GM21737 (cell line): ENCODE data around the gene PHF2.

ENCODE experiments used
- ATAC-seq: cut with Tn5 transposase; IDR thresholded peaks from one replicate; pipeline ENCODE4 v1.9.1; 2021; ENCODE audit warnings: mild to moderate bottlenecking, moderate library complexity; ENCODE audit not compliant: unreplicated experiment

The PHF2 gene

DNA sequence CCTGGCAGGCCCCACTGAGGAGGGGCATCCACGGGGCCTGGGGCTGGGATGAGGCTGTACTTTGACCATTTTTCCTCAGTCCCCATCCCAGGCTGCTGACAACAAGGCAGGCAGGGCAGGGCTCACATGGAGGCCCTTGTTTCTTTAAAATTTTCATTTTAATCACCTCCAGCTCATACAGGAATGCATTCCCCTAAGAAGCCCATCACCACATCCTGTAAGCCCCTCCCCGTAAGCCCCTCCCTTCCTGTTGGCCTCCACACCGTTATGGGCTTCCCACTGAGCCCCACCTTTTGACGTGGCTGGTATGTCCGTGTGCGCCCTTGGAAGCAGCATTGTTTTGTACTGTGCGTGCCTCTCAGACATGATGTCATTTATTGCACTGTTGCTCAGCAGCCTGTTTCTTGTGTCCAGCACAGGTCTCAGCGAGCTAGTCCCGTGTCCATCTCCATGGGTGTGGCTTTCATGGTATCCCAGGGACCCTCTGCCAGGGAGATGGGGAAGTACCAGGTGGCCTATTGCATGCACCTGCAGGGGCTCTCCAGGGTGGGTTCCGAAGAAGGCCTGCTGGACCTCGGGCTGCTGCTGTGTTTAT lies 22.4 kb downstream of the PHF2 start:
- no peak for ATAC-seq

DNA sequence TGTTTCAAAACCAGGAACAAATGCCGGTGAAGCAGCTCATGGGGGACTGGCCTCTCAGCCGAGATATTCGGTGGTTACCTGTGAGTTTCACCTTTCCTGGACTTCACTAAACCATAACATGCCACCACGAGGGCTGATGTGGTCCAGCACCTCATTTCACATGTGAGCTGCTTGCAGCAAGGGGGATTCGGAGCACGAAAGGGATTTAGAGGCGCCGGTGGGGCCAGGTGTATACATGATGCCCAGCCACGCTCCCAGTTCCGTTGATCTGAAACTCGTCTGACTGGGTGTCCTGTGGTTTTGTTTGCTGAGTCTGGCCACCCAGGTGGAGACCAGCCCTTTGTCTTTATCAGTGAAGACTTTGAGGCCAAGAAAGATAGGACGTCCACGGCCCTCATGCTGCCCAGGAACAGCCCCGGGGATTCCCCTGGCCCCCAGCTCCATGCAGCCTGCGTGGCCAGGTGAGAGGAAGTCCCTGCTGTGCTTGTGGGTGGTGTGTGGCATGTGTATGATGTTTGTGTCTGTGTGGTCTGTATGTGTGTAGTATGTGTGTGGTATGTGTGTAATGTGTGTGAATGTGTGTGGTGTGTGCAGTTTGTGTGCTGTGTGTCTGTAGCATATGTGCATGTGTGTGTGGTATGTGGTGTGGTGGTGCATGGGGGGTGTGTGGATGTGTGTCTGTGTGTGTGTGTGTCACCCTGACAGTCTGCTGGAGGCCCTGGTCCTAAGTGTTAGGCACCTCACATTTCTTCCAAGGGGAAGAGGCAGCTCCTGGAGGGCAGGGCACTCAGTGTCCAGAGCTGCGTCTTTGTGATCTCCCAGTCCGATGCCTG lies 23.4 kb downstream of the PHF2 start:
- ATAC-seq: no peak

DNA sequence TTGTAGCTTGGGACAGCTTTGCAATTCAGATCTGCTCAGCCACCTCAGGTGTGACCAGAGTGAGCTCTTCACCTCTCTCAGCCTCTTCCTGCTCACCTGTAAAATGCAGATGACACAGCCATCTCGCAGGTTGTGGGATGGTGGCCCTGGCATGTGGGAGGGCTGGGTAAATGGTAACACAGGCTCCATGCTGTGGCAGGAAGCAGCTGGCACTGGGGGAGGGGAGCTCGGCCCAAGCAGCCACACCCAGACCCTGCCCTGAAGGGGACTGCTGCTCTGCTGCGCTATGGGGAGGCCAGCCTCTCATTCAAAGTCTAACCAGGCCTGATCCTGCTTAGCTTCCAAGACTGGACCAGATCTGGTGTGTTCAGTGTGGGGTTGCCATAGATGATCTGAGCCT lies 24.1 kb downstream of the PHF2 start:
- ATAC-seq: no peak

DNA sequence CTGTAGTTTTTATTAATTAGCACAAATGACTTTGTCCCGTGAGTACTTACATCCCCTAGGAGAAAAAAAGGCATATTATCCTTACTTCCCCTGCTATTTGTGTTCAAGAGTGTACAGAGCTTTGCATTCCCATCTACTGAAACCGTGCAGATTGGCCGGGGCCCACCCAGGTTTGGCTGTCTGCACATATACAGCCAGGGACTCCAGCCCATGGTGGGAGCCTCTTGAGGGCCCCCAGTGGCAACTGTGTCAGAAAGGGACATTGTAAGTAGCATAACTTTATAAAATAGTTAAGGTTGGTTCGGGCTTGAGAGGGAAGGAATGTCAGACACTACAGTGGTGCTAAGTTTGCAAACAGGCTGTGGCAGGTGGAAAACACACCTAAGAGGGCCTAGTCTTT lies 24.7 kb downstream of the PHF2 start:
- no peak for ATAC-seq

DNA sequence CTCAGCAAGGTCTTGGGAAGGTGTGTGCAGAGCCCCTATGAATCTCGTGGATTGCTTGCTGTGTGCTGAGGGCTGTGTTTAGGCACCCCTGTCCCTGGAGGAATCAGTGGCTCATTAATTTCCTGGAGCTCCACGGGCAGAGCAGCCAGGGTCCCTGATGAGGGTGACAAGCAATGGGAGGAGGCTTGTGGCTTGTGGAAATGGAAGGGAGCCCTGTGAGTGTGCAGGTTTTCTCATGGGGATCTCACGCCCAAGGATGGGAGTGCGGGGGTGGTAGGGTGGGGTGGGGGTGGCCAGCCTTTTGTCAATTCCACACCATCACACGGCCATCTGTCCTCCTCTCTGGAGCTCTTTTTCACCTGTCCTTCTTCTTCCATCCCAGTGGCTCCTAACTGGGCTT lies 25.3 kb downstream of the PHF2 start:
- no peak for ATAC-seq

DNA sequence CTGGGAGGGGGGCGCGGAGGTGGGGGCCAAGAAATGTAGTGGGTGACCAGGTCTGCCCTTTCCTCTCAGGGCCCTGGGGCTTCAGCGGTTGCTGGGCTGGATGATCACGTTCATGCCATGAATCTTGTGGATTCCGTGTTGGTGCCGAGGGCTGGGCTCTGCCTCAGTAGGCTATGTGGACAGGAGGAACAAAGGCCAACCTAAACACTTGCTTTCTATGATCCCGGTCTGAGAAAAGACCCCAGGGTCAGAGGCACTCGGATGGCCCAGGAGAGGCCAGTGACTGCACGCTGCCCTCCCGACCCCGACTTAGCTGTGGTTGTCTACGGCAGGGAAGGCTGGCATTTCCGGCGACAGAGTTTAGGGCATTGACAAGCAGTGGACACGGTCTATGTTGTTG lies 26.6 kb downstream of the PHF2 start:
- ATAC-seq: no peak

DNA sequence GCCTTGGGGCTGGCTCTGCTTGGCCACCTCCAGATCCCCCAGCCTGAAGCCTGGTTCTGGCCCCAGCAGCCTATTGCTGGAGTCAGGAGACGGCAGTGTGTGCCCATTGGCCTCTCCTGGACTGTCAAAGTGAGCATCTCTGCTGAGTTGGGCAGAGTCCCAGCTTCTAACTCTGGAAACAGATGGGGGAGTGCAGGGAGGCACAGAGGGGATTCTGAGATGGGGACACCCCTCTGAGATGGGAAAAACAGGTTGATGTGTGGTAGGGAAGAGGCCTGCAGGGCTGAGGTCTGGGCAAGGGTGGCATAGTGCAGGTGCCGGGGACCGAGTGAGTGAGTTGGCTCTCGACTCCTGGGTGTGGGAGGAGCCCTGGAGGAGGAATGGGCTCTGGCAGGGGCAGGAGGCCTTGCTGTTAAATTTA lies 27.5 kb downstream of the PHF2 start:
- no peak for ATAC-seq

DNA sequence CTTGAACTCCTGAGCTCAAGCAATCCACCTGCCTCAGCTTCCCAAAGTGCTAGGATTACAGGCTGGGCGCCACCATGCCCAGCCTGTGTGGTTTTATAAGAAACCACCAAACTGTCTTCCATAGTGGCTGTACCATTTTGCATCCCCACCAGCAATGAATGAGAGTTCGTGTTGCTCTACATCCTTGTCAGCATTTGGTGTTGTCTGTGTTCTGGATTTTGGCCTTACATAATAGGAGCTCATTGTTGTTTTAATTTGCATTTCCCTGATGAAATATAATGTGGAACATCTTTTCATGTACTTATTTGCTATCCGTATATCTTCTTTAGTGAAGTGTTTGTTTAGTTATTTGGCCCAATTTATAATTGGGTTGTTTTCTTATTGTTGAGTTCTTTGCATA lies 29.8 kb downstream of the PHF2 start:
- no peak for ATAC-seq

DNA sequence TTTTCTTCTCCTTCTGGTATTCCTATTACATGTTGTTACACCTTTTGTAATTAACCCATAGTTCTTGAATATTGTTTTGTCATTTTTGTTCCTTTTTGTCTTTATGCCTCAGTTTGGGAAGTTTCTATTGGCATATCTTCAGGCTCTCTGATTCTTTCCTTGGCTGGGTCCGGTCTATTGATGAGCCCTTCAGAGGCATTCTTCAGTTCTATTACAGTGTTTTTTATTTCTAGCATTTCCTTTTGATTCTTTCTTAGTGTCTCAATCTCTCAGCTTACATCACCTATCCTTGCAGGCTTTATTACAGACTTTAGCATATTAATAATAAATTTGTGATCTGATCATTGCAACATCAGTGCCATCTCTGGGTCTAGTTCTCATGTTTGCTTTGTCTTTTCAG lies 33.8 kb downstream of the PHF2 start:
- ATAC-seq: no peak

DNA sequence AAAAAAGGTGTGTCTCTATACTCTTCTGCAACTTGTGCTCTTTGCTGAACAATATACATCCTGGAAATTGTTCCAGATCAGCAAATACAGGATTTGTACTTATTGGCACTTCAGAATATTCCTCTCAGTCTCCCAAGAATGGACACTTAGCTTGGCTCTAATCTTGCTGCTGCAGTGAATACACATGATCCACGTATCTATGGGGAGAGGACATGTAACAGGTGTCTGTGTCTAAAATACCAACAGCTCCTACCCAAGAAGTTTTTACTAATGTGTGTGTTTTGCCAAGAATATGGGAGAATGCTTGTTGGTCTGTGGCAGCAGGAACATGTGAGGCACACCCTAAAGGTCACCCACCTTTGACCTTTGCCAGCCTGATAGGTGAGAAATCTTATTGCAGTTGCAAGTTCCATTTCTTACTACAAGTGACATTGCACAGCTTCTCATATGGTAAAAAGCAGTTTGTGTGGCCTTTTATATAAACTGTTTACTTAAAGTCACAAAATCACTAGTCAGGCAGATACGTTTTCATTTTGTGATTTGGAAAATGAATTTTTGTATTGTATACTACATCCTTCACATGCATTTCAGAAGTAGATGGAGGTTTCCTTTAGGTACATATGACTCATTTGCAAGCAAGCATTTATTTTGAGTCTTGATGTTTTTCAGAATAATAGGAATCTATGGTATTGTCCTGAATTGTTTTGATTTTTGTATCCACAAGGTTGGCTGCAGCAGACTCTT lies 35.8 kb downstream of the PHF2 start:
- ATAC-seq: no peak

DNA sequence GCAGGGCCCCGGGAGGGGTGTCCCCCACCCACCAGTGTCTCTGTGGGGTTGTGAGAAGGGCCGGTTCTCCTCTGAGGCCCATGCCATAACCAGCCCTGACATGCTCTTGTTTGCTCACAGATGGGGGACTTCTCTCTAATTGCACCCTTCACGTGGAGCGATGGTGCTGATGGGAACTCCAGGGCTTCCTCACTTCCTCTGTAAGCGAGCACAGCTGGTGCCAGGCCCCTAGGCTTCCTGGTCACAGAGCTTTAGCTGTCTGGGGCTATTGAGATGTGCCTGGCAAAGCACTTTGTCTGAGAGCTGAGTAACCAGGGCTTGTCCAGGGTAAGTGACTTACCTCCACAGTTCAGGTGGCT lies 36.4 kb downstream of the PHF2 start:
- ATAC-seq: no peak

DNA sequence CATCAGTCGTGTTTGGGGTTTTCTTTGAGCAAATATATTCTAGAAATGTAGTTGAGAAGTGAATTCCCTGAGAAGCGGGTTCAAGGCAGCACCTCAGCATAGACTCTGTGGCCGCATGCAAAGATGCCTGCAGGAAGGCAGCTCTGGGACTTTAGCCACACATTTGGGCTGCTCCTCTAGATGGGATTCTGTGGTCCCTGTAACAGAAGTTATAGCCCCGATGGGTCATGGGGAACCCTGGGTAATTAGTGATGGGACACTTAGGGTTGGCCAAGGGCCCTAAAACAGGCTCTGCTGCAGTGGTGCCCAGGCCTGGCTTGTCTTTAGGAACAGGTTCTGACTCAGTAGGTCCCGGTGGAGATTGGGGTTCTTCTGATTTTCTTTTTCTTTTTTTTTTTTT lies 36.8 kb downstream of the PHF2 start:
- ATAC-seq: no peak

DNA sequence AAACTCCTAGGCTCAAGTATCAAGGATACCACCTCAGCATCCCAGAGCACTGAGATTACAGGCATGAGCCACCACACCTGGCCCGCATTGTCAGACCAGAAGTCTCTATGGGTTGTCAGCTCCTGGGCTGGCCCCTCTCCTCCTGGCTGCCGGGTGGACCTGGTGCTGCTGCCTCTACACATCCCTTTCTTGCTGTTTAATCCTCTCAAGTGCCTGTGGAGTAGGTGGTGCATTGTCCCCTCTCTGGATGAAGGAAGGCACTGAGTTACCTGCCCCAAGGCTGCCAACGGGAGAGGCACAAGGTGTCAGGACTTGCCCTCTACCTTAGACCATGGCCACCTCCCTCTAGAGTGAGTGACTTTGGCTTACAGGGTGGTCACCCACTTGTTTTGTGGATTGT lies 37.4 kb downstream of the PHF2 start:
- ATAC-seq: no peak

DNA sequence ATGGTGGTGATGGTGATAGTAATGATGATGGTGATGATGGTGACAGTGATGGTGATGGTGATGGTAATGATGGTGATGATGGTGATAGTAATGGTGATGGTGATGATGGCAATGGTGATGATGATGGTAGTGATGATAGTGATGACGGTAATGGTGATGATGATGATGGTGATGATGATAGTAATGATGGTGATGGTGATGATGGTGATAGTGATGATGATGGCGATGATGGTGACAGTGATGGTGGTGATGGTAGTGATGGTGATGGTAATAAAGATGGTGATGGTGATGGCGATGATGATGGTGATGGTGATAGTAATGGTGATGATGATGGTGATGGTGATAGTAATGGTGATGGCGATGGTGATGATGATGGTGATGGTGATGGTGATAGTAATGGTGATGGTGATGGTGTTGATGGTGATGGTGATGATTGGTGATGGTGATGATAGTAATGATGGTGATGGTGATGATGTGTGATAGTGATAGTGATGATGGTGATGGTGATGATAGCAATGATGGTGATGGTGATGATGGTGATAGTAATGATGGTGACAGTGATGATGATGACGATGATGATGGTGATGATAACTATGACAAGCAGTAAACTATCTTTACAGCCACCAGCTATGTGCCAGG lies 38.6 kb downstream of the PHF2 start:
- ATAC-seq: no peak

DNA sequence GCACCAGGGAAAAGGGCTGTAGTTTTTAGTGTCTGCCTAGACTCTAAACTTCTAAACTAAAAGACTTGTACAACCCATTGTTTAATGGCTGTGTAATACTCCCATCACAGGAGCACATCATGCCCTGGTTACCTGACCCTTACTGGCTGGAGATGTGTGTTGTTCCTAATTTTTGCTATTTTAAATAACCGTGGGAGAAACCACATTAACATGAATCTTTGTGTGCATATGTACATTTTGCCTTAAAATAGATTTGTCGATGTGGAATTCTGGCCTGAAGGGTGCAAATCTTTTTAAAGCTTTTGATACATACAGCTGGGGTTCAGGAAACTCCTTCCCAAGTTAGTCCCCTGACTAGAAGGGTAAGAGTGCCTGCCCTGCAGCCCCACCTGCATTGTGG lies 39.7 kb downstream of the PHF2 start:
- no peak for ATAC-seq

DNA sequence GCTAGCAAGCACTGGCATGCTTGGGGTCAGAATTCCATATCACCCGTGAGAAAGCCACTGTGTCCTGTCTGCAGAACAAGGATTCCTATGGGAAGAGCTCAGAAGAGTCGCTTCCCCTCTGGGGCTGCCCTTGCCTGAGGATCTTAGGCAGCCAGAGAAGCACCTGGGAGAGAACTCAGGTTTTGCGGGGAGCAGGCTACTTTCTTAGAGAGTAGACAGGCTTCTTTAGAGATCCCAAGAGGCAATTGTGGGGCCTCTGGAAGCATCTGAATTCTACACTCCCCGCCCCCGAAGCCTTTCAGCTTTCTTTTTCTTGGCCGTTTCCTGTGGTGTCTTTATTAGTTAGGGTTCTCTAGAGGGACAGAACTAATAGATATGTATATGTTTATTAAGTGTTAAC lies 40.9 kb downstream of the PHF2 start:
- no peak for ATAC-seq

DNA sequence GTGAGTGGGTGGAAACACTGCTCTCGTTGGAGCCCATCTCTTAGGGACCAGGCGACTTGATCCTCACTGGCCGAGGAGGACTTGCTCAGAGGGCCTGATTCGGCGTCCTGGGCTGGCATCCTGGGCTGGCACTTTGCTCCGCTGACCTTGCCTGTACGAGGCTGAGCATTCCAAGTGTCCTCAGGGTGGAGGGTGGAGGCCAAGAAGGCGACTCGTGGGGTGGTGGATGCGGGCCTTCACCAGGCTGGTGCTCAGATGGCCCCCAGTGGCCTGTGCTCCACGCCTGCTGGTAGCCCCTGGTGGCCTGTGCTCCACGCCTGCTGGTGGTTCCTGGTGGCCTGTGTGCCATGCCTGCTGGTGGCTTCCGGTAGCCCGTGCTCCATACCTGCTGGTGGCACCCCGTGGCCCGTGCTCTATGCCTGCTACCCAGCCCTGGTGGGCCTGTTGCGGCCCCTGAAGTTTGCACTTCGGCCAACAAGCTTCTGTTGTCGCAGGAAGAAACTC lies 42.9 kb downstream of the PHF2 start:
- no peak for ATAC-seq

DNA sequence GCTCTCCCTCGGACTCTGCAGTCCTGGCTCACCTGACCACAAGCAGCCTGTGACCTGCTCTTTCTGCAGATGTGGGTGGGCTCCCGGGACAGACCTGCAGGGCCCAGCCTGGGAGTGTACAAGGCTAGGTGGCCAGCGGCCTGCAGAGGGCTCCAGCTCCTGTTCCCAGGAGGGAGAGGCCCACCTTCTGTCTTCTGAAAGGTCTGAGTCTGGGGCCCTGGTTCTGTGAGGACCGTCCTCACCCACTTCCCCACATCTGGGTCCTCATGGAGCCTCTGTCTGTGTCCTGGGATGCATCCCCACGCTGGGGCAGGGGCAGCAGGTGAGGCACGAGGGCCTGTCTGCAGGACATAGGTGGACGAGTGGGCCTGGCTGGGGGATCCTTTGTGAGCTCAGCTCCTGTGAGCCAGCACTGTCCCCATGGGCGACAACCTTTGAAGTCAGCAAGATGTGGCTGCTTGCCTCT lies 43.7 kb downstream of the PHF2 start:
- no peak for ATAC-seq

DNA sequence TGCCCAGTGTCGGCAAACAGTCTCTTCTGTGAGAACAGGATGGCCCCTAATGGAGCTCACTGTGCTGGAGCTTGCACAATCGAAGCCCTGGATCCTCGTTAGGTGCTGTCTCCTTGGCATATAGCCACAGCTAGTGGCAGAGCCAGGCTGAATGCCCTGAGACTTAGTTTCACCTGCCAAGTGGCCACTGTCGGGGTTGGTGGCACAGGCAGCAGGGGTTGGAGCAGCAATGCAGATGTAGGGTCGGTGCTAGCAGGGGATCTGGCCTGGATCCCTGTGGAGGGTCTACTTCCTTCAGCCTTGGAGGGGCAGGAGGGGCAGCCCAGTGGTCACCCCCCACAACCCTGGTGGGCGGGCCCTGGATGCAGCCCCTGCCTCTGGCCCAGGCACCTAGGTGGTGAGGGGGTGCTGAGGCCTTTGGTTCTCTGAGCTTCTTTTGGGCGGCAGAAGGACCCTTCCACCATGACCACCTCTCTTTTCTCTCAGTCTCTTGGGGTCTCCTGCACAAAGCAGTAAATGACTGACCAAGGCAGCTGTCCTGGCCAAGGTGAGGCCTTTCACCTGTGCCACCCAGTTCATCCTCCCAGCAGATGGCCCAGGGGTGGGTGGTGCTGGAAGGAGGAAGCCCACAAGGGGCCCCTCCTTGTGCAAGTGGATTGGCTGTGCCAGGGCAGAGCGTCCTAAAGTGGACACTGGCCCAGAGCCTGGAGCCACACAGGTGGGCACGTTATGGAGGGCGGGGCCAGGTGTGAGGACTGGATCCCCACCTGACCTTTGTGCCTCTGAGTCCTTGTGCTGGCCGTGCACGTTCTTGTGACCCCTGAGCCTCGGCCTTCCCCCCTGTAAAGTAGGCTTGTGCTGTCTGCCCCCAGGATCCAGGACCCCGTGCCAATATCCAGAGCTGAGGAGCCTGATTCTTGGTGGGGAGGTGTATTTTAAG lies 44.8 kb downstream of the PHF2 start:
- no peak for ATAC-seq

DNA sequence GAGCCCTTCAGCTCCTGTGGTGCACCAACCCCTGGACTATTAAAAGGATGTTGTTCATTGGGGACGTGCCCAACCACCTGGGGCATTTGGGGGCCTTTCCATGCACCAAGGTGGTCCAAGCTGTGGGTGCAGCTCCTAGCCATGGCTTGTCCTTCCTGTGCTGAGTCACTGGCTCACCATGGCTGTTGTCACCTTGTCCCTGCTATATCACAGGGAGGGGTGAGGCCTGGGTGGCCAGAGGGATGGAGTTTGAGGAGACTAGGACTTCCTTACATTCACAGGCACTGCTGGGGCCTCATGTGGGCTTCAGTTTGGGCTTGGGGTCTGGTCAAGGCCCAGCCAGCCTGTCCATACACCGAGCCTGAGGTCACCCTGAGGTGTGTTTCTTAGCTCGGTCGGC lies 45.5 kb downstream of the PHF2 start:
- no peak for ATAC-seq
